Erythroblast (primary cell): ENCODE results near the gene ZC2HC1B.

Source experiments
- GATA1 ChIP-seq: IDR thresholded peaks from 2 replicates; pipeline ENCODE4 v1.6.1; 2011; ENCODE audit warnings: low read depth, mild to moderate bottlenecking, control low read depth, low read length, moderate library complexity
- POLR2A ChIP-seq: IDR thresholded peaks from 2 replicates; pipeline ENCODE4 v1.6.1; 2011; ENCODE audit warnings: mild to moderate bottlenecking, low read length

- no peak for TF ChIP-seq POLR2A
- TF ChIP-seq GATA1 = no peak
These were observed 48.4 kb downstream of the ZC2HC1B start for GRCh38 chr6:143912671-143913070.
